HUES6 (cell line): ENCODE results near the gene CNN2.

ENCODE experiments used
- H3K27ac ChIP-seq: 2 replicates; pipeline ENCODE4 v1.7.0; 2013; ENCODE audit warnings: low read depth, mild to moderate bottlenecking, low read length, inconsistent platforms
- H3K27me3 ChIP-seq: 2 replicates; pipeline ENCODE4 v1.6.1; 2013; ENCODE audit warnings: low read length; ENCODE audit not compliant: control insufficient read depth, insufficient read depth
- H3K36me3 ChIP-seq: 2 replicates; pipeline ENCODE4 v1.6.1; 2013; ENCODE audit warnings: low read length; ENCODE audit not compliant: control insufficient read depth, insufficient read depth
- H3K4me1 ChIP-seq: 2 replicates; pipeline ENCODE4 v1.6.1; 2013; ENCODE audit warnings: low read length; ENCODE audit not compliant: control insufficient read depth, insufficient read depth
- H3K4me3 ChIP-seq: 2 replicates; pipeline ENCODE4 v1.5.1; 2013; ENCODE audit warnings: low read depth, low read length
- H3K9ac ChIP-seq: one replicate; pipeline ENCODE4 v1.6.1; 2013; ENCODE audit warnings: mild to moderate bottlenecking, low read length
- H3K9me3 ChIP-seq: 2 replicates; pipeline ENCODE4 v1.6.1; 2013; ENCODE audit warnings: low read depth, low read length; ENCODE audit not compliant: control insufficient read depth, insufficient read depth

The CNN2 gene

GRCh38 chr19:1046836-1047695 is 20.7 kb downstream of the CNN2 start:
- Histone ChIP-seq H3K36me3 (0 out of 2 replicates have a peak, but pooled peaks cover 4% of the 10 kb centered on the region), H3K27ac (no peak overlapping the region), H3K4me1 (peaks cover 3% of the 10 kb centered on the region; the same call in 1 of the 2 replicates), H3K27me3 (no peaks in the 10 kb centered on the region), H3K9me3 (no peaks in the 10 kb centered on the region), H3K9ac (no peak overlapping the region), H3K4me3 (no peak overlapping the region)

DNA sequence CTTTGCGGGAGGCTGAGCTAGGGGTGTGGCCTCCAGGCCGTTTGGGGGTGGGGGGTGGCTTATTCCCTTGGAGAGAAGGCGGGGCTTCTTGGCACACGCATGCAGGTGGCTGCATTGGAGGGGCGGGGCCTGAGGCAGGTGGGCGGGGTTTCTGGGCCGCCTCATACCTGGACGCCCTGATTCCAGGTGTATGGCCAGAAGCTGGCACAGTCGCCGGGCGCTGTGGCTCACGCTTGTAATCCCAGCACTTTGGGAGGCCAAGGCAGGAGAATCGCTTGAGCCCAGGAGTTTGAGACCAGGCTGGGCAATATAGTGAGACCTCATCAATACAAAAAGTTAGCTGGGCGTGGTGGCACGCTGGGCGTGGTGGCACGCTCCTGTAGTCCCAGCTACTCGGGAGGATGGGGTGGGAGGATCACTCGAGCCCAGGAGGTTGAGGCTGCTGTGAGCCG is 21.3 kb downstream of the CNN2 start:
- H3K27ac ChIP-seq: no peak overlapping the region
- 0 out of 2 replicates have a peak, but pooled peaks cover 4% of the 10 kb centered on the region for H3K36me3 ChIP-seq
- no peaks in the 10 kb centered on the region for H3K9me3 ChIP-seq
- no peak overlapping the region for H3K4me3 ChIP-seq
- H3K4me1 ChIP-seq: peaks cover 3% of the 10 kb centered on the region; the same call in 1 of the 2 replicates
- H3K9ac ChIP-seq: no peak overlapping the region
- H3K27me3 ChIP-seq: no peaks in the 10 kb centered on the region

DNA sequence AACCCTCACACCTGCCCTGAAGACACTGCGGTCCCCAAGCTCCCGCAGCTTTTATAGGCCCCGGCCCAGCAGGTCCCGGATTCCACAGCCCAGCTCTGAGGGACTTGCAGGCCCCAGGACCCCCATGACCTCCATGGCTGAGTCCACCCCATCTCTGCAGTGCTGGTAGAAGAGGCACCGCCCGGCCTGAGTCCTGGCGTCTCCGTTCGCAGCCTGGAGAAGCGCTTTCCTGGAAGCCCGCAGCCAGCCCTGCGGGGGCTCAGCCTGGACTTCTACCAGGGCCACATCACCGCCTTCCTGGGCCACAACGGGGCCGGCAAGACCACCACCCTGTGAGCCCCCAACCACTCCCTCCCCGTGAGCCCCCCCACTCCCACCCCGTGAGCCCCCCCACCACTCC is 22.7 kb downstream of the CNN2 start:
- no peak overlapping the region for H3K4me3 ChIP-seq
- H3K36me3 ChIP-seq: peaks cover 8% of the 10 kb centered on the region; the same call in 1 of the 2 replicates
- H3K9me3 ChIP-seq: no peaks in the 10 kb centered on the region
- H3K27me3 ChIP-seq: no peaks in the 10 kb centered on the region
- no peak overlapping the region for H3K9ac ChIP-seq
- peaks cover 3% of the 10 kb centered on the region; the same call in 1 of the 2 replicates for H3K4me1 ChIP-seq
- H3K27ac ChIP-seq: no peak overlapping the region

- H3K4me1 ChIP-seq: peaks cover 2% of the 10 kb centered on the region; the same call in 1 of the 2 replicates
- H3K9me3 ChIP-seq: no peaks in the 10 kb centered on the region
- H3K27me3 ChIP-seq: no peaks in the 10 kb centered on the region
- no peak overlapping the region for H3K4me3 ChIP-seq
- H3K27ac ChIP-seq: no peak overlapping the region
- H3K9ac ChIP-seq: no peak overlapping the region
- H3K36me3 ChIP-seq: peaks cover 15% of the 10 kb centered on the region; the same call in 1 of the 2 replicates
Measured at GRCh38 chr19:1049800-1050199, 23.4 kb downstream of the CNN2 start.

- Histone ChIP-seq H3K27me3 (no peaks in the 10 kb centered on the region), H3K27ac (no peak overlapping the region), H3K36me3 (peaks cover 24% of the 10 kb centered on the region), H3K4me1 (no peaks in the 10 kb centered on the region; the same call in 1 of the 2 replicates), H3K9me3 (peaks cover 5% of the 10 kb centered on the region; the same call in 1 of the 2 replicates), H3K4me3 (no peak overlapping the region), H3K9ac (no peak overlapping the region)
Measured at GRCh38 chr19:1050989-1051788, 24.8 kb downstream of the CNN2 start.

DNA sequence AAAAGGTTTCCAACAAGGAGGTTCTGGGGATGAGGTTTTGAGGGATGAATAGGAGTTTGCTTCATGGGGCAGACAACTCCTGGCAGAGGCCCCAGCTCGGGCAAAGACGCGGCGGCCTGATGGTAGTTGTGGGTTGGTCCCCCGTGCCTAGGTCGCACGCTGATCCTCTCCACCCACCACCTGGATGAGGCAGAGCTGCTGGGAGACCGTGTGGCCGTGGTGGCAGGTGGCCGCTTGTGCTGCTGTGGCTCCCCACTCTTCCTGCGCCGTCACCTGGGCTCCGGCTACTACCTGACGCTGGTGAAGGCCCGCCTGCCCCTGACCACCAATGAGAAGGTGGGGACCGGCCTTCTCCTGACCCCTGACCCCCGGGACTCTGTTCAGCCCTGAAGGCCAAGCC is 25.4 kb downstream of the CNN2 start:
- Histone ChIP-seq H3K4me1 (no peaks in the 10 kb centered on the region; the same call in 1 of the 2 replicates), H3K36me3 (peaks cover 29% of the 10 kb centered on the region), H3K9me3 (peaks cover 11% of the 10 kb centered on the region; the same call in 1 of the 2 replicates), H3K9ac (no peak overlapping the region), H3K27me3 (no peaks in the 10 kb centered on the region), H3K27ac (no peak overlapping the region), H3K4me3 (no peak overlapping the region)

GRCh38 chr19:1052349-1052975 is 26.1 kb downstream of the CNN2 start:
- Histone ChIP-seq H3K4me3 (no peak overlapping the region), H3K4me1 (no peaks in the 10 kb centered on the region; the same call in 1 of the 2 replicates), H3K9me3 (peaks cover 18% of the 10 kb centered on the region; the same call in 1 of the 2 replicates), H3K27ac (no peak overlapping the region), H3K36me3 (peaks cover 29% of the 10 kb centered on the region), H3K9ac (no peak overlapping the region), H3K27me3 (no peaks in the 10 kb centered on the region)

DNA sequence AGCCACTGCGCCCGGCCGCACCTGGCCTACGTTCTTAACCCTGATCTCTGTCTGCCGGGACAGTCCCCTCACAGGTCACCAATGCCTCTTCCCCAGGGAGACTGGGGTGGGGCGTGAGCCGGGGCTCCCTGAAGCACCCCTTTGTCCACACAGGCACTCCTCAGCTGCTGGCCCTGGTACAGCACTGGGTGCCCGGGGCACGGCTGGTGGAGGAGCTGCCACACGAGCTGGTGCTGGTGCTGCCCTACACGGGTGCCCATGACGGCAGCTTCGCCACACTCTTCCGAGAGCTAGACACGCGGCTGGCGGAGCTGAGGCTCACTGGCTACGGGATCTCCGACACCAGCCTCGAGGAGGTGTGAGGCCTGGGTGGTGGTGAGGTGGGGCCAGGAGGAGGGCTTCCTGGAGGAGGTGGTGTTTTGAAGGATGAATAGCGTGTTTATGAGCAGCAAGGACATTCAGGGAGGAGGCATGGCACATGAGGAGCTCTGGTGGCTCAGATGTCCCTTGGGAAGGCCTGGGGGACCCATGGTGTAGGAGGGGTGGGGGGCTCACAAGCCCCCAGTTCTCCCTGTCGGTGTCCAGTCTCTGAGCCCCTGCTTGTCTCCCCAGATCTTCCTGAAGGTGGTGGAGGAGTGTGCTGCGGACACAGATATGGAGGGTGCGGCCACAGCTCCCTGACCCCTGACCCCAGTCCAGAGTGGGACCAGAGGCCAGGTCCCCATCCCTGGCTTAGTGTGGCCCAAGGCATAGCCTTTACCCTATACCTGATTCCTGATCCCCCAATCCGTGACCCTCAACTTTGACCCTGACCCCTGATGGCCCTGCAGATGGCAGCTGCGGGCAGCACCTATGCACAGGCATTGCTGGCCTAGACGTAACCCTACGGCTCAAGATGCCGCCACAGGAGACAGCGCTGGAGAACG is 27.0 kb downstream of the CNN2 start:
- Histone ChIP-seq H3K4me3 (no peak overlapping the region), H3K4me1 (no peaks in the 10 kb centered on the region; the same call in 1 of the 2 replicates), H3K27me3 (no peaks in the 10 kb centered on the region), H3K27ac (no peak overlapping the region), H3K36me3 (peaks cover 30% of the 10 kb centered on the region), H3K9ac (no peak overlapping the region), H3K9me3 (peaks cover 27% of the 10 kb centered on the region; the same call in 1 of the 2 replicates)

GRCh38 chr19:1054102-1055027 is 28.0 kb downstream of the CNN2 start:
- H3K4me3 ChIP-seq: no peak overlapping the region
- no peak overlapping the region for H3K9ac ChIP-seq
- peaks cover 35% of the 10 kb centered on the region for H3K36me3 ChIP-seq
- no peaks in the 10 kb centered on the region; the same call in 1 of the 2 replicates for H3K4me1 ChIP-seq
- H3K27me3 ChIP-seq: no peaks in the 10 kb centered on the region
- H3K27ac ChIP-seq: no peak overlapping the region
- peaks cover 32% of the 10 kb centered on the region; the same call in 1 of the 2 replicates for H3K9me3 ChIP-seq
